T1000 (cell line): ENCODE results near the gene GLCE.
A peak's percentile ranks its signal among the peaks of the same experiment; 100 is the strongest.

ENCODE experiments used
- DNase-seq: peaks from one replicate; lab custom pipeline; 2025; ENCODE audit warnings: mixed read lengths; lab: John Stamatoyannopoulos, UW

Gene GLCE

GRCh38 chr15:69160141-69160993 lies at the start of gene GLCE:
Gene GLCE, plus strand, starts transcription at chr15:69160635. Its CDS starts 95,172 bp downstream, at chr15:69255807.
- DNase-seq = peak; percentile 93

GRCh38 chr15:69114331-69114928 lies 46.0 kb upstream of the GLCE start:
- DNase-seq = no peak

GRCh38 chr15:69115031-69115430 lies 45.4 kb upstream of the GLCE start:
- no peak for DNase-seq

GRCh38 chr15:69116391-69116790 lies 44.0 kb upstream of the GLCE start:
- DNase-seq = no peak

GRCh38 chr15:69117431-69117871 lies 43.0 kb upstream of the GLCE start:
- DNase-seq = no peak

GRCh38 chr15:69118089-69118488 lies 42.3 kb upstream of the GLCE start:
- DNase-seq = no peak

- no peak for DNase-seq
These were observed 41.4 kb upstream of the GLCE start for GRCh38 chr15:69119001-69119400.

- DNase-seq = no peak
These were observed 40.6 kb upstream of the GLCE start for GRCh38 chr15:69119683-69120395.

GRCh38 chr15:69120732-69121131 lies 39.7 kb upstream of the GLCE start:
- no peak for DNase-seq

- no peak for DNase-seq
These were observed 39.1 kb upstream of the GLCE start for GRCh38 chr15:69121198-69121828.

GRCh38 chr15:69125236-69125635 lies 35.2 kb upstream of the GLCE start:
- DNase-seq = no peak

GRCh38 chr15:69126054-69126469 lies 34.4 kb upstream of the GLCE start:
- DNase-seq = no peak

- DNase-seq = no peak
These were observed 33.1 kb upstream of the GLCE start for GRCh38 chr15:69127306-69127705.

- no peak for DNase-seq
These were observed 31.6 kb upstream of the GLCE start for GRCh38 chr15:69128667-69129311.

GRCh38 chr15:69131362-69132220 lies 28.8 kb upstream of the GLCE start:
- DNase-seq = no peak

GRCh38 chr15:69132430-69132829 lies 28.0 kb upstream of the GLCE start:
- DNase-seq = no peak

GRCh38 chr15:69132977-69133861 lies 27.2 kb upstream of the GLCE start:
- DNase-seq = no peak

GRCh38 chr15:69133862-69134519 lies 26.4 kb upstream of the GLCE start:
- no peak for DNase-seq

- DNase-seq = no peak
These were observed 25.6 kb upstream of the GLCE start for GRCh38 chr15:69134791-69135190.
